SK-N-SH treated with all-trans-retinoic acid at 6 μM for 48 hours (cell line): ENCODE measurements around the gene RGS16.

Source experiments
- ATAC-seq: fragments of 200-7000 bp; cut with Tn5 transposase; 3 replicates; pipeline ENCODE4 v1.9.1; 2020; ENCODE audit warnings: mild to moderate bottlenecking, moderate library complexity
- ARNTL ChIP-seq: fragments of 450-650 bp; formaldehyde crosslinking; IDR thresholded peaks from 2 replicates; pipeline ENCODE4 v1.5.0; 2020; ENCODE audit warnings: low read depth, mild to moderate bottlenecking, moderate library complexity, borderline replicate concordance
- BACH2 ChIP-seq: fragments of 250-450 bp; sonication (Bioruptor Pico); IDR thresholded peaks from 2 replicates; pipeline ENCODE4 v1.9.0; 2021; ENCODE audit warnings: mild to moderate bottlenecking, borderline replicate concordance
- CREB5 ChIP-seq: fragments of 250-450 bp; sonication (Bioruptor Pico); IDR thresholded peaks from 2 replicates; pipeline ENCODE4 v1.5.1; 2020; ENCODE audit warnings: low read depth, mild to moderate bottlenecking, moderate library complexity
- CSDC2 ChIP-seq: fragments of 250-450 bp; sonication (Bioruptor Pico); IDR thresholded peaks from 2 replicates; pipeline ENCODE4 v1.5.0; 2020; ENCODE audit warnings: mild to moderate bottlenecking, moderate library complexity
- CSRNP3 ChIP-seq: fragments of 250-450 bp; sonication (Bioruptor Pico); IDR thresholded peaks from 2 replicates; pipeline ENCODE4 v1.5.1; 2021; ENCODE audit warnings: mild to moderate bottlenecking, moderate library complexity
- ESRRG ChIP-seq: fragments of 250-450 bp; sonication (Bioruptor Pico); IDR thresholded peaks from 2 replicates; pipeline ENCODE4 v1.6.1; 2021; ENCODE audit warnings: mild to moderate bottlenecking
- GLIS3 ChIP-seq: fragments of 250-450 bp; sonication (Bioruptor Pico); IDR thresholded peaks from 2 replicates; pipeline ENCODE4 v1.5.0; 2020; ENCODE audit warnings: mild to moderate bottlenecking, moderate library complexity
- ISL1 ChIP-seq: fragments of 250-450 bp; sonication (Bioruptor Pico); IDR thresholded peaks from 2 replicates; pipeline ENCODE4 v2.1.2; 2022; ENCODE audit warnings: mild to moderate bottlenecking, moderate library complexity
- PPARA ChIP-seq: fragments of 250-450 bp; sonication (Bioruptor Pico); IDR thresholded peaks from 2 replicates; pipeline ENCODE4 v1.5.0; 2020; ENCODE audit warnings: mild to moderate bottlenecking, borderline replicate concordance
- RARB ChIP-seq: fragments of 250-450 bp; sonication (Bioruptor Pico); IDR thresholded peaks from 2 replicates; pipeline ENCODE4 v1.8.0; 2021; ENCODE audit warnings: mild to moderate bottlenecking, moderate library complexity
- SNAI2 ChIP-seq: fragments of 250-450 bp; sonication (Bioruptor Pico); IDR thresholded peaks from 2 replicates; pipeline ENCODE4 v1.5.0; 2020; ENCODE audit warnings: mild to moderate bottlenecking, moderate library complexity
- TCF4 ChIP-seq: fragments of 250-450 bp; sonication (Bioruptor Pico); IDR thresholded peaks from 2 replicates; pipeline ENCODE4 v1.8.0; 2021; ENCODE audit warnings: mild to moderate bottlenecking, moderate library complexity, borderline replicate concordance
- TOX ChIP-seq: fragments of 250-450 bp; sonication (Bioruptor Pico); IDR thresholded peaks from 2 replicates; pipeline ENCODE4 v1.8.0; 2021; ENCODE audit warnings: mild to moderate bottlenecking, moderate library complexity, borderline replicate concordance
- ZNF8 ChIP-seq: fragments of 450-650 bp; formaldehyde crosslinking; IDR thresholded peaks from 2 replicates; pipeline ENCODE4 v1.5.0; 2020; ENCODE audit warnings: mild to moderate bottlenecking, moderate library complexity
- TF ChIP-seq, protein P1 (sequence below): fragments of 250-450 bp; sonication (Bioruptor Pico); IDR thresholded peaks from 2 replicates; pipeline ENCODE4 v1.8.0; 2020; ENCODE audit warnings: mild to moderate bottlenecking, moderate library complexity, borderline replicate concordance
- TF ChIP-seq, protein P2 (sequence below): fragments of 250-450 bp; sonication (Bioruptor Pico); IDR thresholded peaks from 2 replicates; pipeline ENCODE4 v1.5.0; 2020; ENCODE audit warnings: mild to moderate bottlenecking, moderate library complexity

RGS16 gene

GRCh38 chr1:182599339-182599738, 4.8 kb downstream of the RGS16 start (continued):
- TF ChIP-seq, protein P1, sequence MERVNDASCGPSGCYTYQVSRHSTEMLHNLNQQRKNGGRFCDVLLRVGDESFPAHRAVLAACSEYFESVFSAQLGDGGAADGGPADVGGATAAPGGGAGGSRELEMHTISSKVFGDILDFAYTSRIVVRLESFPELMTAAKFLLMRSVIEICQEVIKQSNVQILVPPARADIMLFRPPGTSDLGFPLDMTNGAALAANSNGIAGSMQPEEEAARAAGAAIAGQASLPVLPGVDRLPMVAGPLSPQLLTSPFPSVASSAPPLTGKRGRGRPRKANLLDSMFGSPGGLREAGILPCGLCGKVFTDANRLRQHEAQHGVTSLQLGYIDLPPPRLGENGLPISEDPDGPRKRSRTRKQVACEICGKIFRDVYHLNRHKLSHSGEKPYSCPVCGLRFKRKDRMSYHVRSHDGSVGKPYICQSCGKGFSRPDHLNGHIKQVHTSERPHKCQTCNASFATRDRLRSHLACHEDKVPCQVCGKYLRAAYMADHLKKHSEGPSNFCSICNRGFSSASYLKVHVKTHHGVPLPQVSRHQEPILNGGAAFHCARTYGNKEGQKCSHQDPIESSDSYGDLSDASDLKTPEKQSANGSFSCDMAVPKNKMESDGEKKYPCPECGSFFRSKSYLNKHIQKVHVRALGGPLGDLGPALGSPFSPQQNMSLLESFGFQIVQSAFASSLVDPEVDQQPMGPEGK (CRISPR knock-in tag): no peak

- no peak for ATAC-seq
- no peak for TF ChIP-seq ESRRG (CRISPR knock-in tag)
- TF ChIP-seq PPARA (CRISPR knock-in tag): no peak
- no peak for TF ChIP-seq ZNF8 (CRISPR knock-in tag)
- TF ChIP-seq, protein P2, sequence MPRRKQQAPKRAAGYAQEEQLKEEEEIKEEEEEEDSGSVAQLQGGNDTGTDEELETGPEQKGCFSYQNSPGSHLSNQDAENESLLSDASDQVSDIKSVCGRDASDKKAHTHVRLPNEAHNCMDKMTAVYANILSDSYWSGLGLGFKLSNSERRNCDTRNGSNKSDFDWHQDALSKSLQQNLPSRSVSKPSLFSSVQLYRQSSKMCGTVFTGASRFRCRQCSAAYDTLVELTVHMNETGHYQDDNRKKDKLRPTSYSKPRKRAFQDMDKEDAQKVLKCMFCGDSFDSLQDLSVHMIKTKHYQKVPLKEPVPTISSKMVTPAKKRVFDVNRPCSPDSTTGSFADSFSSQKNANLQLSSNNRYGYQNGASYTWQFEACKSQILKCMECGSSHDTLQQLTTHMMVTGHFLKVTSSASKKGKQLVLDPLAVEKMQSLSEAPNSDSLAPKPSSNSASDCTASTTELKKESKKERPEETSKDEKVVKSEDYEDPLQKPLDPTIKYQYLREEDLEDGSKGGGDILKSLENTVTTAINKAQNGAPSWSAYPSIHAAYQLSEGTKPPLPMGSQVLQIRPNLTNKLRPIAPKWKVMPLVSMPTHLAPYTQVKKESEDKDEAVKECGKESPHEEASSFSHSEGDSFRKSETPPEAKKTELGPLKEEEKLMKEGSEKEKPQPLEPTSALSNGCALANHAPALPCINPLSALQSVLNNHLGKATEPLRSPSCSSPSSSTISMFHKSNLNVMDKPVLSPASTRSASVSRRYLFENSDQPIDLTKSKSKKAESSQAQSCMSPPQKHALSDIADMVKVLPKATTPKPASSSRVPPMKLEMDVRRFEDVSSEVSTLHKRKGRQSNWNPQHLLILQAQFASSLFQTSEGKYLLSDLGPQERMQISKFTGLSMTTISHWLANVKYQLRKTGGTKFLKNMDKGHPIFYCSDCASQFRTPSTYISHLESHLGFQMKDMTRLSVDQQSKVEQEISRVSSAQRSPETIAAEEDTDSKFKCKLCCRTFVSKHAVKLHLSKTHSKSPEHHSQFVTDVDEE: no peak
- no peak for TF ChIP-seq CSRNP3 (CRISPR knock-in tag)
- no peak for TF ChIP-seq TOX (CRISPR knock-in tag)
- TF ChIP-seq SNAI2: no peak
- TF ChIP-seq BACH2 (CRISPR knock-in tag): no peak
- TF ChIP-seq RARB (CRISPR knock-in tag): no peak
- TF ChIP-seq, all 23 proteins: peak for 0
These were observed 5.9 kb downstream of the RGS16 start for GRCh38 chr1:182598296-182598695.

- no peak for ATAC-seq
- no peak for TF ChIP-seq BACH2 (CRISPR knock-in tag)
- no peak for TF ChIP-seq TCF4 (CRISPR knock-in tag)
- no peak for TF ChIP-seq GLIS3 (CRISPR knock-in tag)
- TF ChIP-seq ISL1 (CRISPR knock-in tag): no peak
- no peak for TF ChIP-seq TOX (CRISPR knock-in tag)
- TF ChIP-seq CREB5: no peak
- no peak for TF ChIP-seq CSDC2 (CRISPR knock-in tag)
- no peak for TF ChIP-seq CSRNP3 (CRISPR knock-in tag)
- TF ChIP-seq, protein P2: no peak
- TF ChIP-seq ARNTL (CRISPR knock-in tag): no peak
- no peak for TF ChIP-seq SNAI2
- TF ChIP-seq ESRRG (CRISPR knock-in tag): no peak
These were observed 7.3 kb downstream of the RGS16 start for GRCh38 chr1:182596934-182597333.
